ENCODE results near the gene NUDT16L1.

Gene NUDT16L1

DNA sequence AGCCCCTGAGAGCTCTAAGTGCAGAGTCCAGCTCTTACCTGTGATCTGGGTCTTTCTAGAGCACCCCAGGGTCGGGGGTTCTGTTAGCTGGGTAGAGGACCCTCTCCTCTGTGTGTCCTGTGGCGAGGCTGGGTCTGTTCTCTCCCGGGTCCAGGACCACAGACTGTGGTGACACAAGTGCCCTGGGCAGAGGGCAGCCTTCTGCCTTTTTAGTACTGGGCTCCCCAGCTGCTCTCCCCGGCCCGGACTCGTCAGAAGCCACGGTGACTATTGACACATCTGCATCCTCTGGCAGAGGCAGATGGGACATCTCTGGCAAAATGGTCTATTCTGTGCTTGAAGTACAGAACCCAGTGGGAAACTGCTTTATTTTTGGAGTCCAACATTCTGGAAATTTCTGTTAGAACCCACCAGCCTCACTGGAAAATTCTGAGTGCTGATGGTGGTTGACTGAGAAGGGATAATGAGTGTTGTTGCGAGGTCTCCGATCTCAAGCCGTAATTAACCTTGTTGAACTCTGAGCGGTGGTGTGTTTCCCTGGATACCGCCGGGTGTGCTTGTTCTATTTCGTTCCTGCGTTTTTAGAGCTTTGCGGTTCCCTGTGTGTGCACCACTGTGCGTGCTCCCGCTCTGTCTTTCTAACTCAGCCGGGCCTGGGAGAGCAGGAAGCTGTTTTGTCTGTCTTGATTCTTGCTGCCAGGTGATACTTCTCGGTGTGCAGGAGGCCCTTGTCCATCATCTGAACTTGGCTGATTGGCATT is 26.0 kb upstream of the NUDT16L1 start:
- peaks cover 4% of the 10 kb centered on the region for H3K4me1 Mint-ChIP-seq
- H3K27me3 Mint-ChIP-seq (ENCODE audit: low read depth): no peaks in the 10 kb centered on the region
- peak overlapping the region in 1 of 3 experiments; percentile 49 for H3K27ac Mint-ChIP-seq
- peaks cover 21% of the 10 kb centered on the region for H3K36me3 Mint-ChIP-seq (ENCODE audit: low read depth)
- TF ChIP-seq, protein P1, sequence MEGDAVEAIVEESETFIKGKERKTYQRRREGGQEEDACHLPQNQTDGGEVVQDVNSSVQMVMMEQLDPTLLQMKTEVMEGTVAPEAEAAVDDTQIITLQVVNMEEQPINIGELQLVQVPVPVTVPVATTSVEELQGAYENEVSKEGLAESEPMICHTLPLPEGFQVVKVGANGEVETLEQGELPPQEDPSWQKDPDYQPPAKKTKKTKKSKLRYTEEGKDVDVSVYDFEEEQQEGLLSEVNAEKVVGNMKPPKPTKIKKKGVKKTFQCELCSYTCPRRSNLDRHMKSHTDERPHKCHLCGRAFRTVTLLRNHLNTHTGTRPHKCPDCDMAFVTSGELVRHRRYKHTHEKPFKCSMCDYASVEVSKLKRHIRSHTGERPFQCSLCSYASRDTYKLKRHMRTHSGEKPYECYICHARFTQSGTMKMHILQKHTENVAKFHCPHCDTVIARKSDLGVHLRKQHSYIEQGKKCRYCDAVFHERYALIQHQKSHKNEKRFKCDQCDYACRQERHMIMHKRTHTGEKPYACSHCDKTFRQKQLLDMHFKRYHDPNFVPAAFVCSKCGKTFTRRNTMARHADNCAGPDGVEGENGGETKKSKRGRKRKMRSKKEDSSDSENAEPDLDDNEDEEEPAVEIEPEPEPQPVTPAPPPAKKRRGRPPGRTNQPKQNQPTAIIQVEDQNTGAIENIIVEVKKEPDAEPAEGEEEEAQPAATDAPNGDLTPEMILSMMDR (IDR thresholded peaks at IDR 0.05; ENCODE audit: unreplicated experiment in 3 of 3): no peak
- no peak overlapping the region for H3K4me3 Mint-ChIP-seq
- no peaks in the 10 kb centered on the region for H3K9me3 Mint-ChIP-seq

DNA sequence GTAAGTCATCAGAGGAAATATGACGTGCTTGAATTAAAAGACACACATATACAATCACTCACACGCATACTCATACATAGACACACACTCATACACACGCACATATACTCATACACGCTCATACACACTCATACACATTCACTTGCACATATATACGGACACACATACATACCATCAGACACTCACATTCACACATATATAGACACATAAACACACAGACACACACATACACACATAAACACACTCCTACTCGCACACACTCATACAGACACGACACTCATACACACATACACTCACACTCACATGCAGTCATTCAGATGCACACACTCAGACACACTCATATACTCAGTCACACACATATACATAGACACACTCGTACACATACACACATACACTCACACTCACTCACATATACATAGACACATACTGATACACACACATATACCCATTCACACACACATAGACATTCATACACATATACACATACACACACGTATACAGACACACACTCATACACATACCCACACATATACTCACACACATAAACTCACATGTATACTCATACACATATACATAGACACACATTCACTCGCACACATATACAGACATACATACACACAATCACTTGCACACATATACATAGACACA is 24.9 kb upstream of the NUDT16L1 start:
- TF ChIP-seq, protein P1 (IDR thresholded peaks at IDR 0.05; ENCODE audit: unreplicated experiment in 3 of 3): no peak

DNA sequence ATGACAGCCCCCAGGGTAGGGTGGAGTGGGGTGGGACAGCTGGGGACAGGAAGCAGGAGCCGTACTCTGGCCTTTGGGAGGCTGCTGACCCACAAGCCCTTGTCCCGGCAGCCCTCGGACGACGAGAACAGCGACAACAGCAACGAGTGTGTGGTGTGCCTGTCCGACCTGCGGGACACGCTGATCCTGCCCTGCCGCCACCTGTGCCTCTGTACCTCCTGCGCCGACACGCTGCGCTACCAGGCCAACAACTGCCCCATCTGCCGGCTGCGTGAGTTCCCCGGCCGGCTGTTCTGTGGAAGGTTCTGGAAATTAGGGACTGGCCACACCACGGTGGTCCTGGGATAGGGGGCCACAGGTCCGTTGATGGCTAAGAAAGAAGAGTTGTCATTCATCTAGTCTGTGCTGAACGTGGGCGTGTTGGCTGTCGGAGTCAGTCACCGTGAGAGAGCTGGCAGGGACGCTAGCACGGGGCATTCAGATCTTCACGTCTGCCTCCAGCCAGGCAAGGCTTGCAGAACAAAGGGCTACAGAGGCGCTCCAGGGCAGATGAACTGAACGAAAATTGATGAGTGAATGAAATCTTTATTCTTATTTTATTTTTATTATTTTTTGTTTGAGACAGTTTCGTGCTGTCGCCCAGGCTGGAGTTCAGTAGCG is 19.8 kb upstream of the NUDT16L1 start:
- no peaks in the 10 kb centered on the region for H3K27me3 Mint-ChIP-seq (ENCODE audit: low read depth)
- peak overlapping the region in 1 of 3 experiments; percentile 44 for H3K27ac Mint-ChIP-seq
- TF ChIP-seq, protein P1 (IDR thresholded peaks at IDR 0.05; ENCODE audit: unreplicated experiment in 3 of 3): no peak
- H3K4me3 Mint-ChIP-seq: no peak overlapping the region
- H3K4me1 Mint-ChIP-seq: peaks cover 4% of the 10 kb centered on the region
- H3K9me3 Mint-ChIP-seq: no peaks in the 10 kb centered on the region
- H3K36me3 Mint-ChIP-seq (ENCODE audit: low read depth): peaks cover 9% of the 10 kb centered on the region

More for the DNA sequence above, 24.9 kb upstream of the NUDT16L1 start:
- Mint-ChIP-seq H3K9me3 (no peaks in the 10 kb centered on the region), H3K27me3 (ENCODE audit: low read depth) (no peaks in the 10 kb centered on the region), H3K4me3 (no peak overlapping the region), H3K27ac (no peak overlapping the region), H3K36me3 (ENCODE audit: low read depth) (peaks cover 20% of the 10 kb centered on the region), H3K4me1 (peaks cover 2% of the 10 kb centered on the region)

DNA sequence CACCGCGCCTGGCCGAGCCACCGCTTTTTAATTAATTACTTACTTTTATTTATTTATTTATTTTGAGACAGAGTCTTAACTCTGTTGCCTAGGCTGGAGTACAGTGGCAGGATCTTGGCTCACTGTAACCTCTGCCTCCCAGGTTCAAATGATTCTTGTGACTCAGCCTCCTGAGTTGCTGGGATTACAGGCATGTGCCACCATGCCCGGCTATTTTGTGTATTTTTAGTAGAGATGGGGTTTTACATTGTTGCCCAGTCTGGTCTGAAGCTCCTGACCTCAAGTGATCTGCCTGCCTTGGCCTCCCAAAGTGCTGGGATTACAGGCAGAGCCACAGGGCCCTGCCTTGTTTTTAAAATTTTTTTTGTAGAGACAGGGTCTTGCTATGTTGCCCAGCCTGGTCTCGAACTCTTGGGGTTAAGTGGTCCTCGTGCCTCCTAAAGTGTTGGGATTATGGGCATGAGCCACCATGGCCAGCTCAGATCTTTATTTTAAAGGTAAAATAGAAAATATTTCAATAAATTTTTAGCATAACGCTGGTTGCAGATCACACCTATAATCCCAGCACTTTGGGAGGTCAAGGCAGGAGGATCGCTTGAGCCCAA is 18.3 kb upstream of the NUDT16L1 start:
- Mint-ChIP-seq H3K27me3 (ENCODE audit: low read depth) (no peaks in the 10 kb centered on the region), H3K9me3 (no peaks in the 10 kb centered on the region), H3K4me1 (peaks cover 8% of the 10 kb centered on the region), H3K36me3 (ENCODE audit: low read depth) (peaks cover 5% of the 10 kb centered on the region), H3K4me3 (no peak overlapping the region), H3K27ac (no peak overlapping the region)
- TF ChIP-seq, protein P1 (IDR thresholded peaks at IDR 0.05; ENCODE audit: unreplicated experiment in 3 of 3): no peak

DNA sequence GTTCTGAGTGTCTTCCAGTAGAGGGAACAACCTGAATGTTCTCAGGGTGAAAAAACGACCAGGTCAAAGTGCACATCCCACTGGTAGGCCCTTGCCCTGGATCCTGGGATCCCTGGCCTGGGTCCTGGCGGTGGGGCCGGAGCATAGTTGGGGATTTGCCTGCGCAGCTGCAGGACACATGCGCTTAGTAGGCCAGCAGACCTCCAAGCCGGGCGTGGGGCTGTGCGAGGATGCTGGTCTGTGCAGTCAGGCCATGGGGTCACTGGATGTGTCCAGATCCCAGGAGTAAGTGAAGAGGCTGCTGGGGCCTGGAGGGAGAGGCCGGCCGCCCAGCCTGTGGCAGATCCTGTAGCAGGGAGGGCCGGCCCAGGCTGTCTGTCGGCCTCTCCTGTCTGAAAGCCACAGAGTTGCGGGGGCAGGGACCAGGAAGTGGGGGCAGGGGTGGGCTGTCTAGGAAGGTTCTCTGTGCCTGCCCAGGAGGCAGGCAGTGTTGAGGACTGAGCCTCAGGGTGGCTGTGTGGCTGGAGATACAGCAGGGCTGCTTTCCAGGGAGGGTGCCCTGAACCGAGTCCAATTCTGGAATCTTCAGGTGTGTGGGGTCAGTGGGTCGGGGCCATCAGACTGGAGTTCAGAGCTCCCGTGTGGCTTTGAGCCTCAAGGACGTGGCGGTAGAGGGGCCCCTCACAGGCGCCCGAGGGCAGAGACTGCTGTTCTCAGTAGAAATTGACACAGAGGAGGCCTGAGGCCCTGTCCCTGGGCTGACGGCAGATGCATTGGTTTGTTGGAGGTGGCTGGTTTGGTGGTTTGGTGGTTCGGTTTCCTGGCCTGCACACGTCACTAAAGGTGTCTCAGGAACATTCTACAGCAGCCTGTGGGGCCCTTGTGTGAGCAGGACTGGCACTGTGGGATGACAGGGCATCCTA is 17.2 kb upstream of the NUDT16L1 start:
- peaks cover 8% of the 10 kb centered on the region for H3K4me1 Mint-ChIP-seq
- no peaks in the 10 kb centered on the region for H3K9me3 Mint-ChIP-seq
- TF ChIP-seq, protein P1 (IDR thresholded peaks at IDR 0.05; ENCODE audit: unreplicated experiment in 3 of 3): no peak
- H3K27me3 Mint-ChIP-seq (ENCODE audit: low read depth): no peaks in the 10 kb centered on the region
- H3K36me3 Mint-ChIP-seq (ENCODE audit: low read depth): peaks cover 5% of the 10 kb centered on the region
- H3K4me3 Mint-ChIP-seq: no peak overlapping the region
- H3K27ac Mint-ChIP-seq: peak overlapping the region in 1 of 3 experiments; percentile 37
